Measurements from ENCODE around the gene TMEM132C.

GRCh38 chr12:128312661-128313060, 45.7 kb downstream of the TMEM132C start:
- TF ChIP-seq CTCF (conservative IDR thresholded peaks at IDR 0.05; ENCODE audit: low read length) (no peak), EZH2phosphoT487 (IDR thresholded peaks at IDR 0.05; ENCODE audit: borderline replicate concordance, low read depth, low read length) (no peak)

Data from OCI-LY7 (cell line).